ENCODE measurements around the gene SEMA3B.

Gene SEMA3B

DNA sequence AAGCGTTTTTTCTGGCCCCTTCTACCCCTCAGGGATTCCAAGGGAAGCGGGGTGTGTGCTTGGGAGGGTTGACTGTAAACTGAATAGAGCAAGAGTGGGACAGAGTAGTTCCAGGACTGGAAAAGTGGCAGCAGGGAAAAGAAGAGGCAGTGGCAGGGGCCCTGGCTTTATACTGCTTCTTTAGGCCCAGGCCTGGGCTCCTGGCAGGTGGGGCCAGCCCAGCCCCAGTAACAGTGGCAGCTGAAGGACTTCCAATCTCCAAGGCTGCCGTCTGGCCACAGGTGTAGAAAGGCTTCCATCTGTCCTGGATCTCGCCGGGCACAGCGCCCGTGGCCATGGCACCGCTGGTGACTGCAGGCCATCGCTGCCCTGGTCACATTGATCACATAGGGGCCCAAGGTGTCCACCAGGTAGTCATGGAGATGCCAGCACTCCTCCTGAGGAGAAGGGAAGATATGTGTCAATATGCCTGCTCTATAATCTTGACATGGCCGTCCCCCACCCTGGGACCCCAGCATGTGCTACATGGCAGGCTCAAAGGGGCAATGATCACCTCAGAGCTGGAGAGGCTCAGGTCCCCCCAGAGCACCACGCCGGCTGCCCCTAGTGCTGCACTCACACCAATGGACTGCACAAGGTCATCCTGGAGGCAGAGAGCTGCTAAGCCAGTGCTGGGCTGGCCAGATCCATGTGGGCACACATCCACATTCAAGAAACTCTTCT lies 24.3 kb downstream of the SEMA3B start:
- no peak for DNase-seq (ENCODE audit: insufficient read length)
- no peak for TF ChIP-seq TAF1 (IDR thresholded peaks at IDR 0.05; ENCODE audit: borderline replicate concordance, low read depth, low read length)
- TF ChIP-seq POLR2AphosphoS5 (IDR thresholded peaks at IDR 0.05; ENCODE audit: low read depth, low read length): no peak
- TF ChIP-seq POLR2A (IDR thresholded peaks at IDR 0.05; ENCODE audit: low read depth, low read length): no peak
- FAIRE-seq: no peak

GRCh38 chr3:50294089-50294488 lies 25.1 kb downstream of the SEMA3B start:
- no peak for DNase-seq (ENCODE audit: insufficient read length)
- TF ChIP-seq TAF1 (IDR thresholded peaks at IDR 0.05; ENCODE audit: borderline replicate concordance, low read depth, low read length) (no peak), POLR2AphosphoS5 (IDR thresholded peaks at IDR 0.05; ENCODE audit: low read depth, low read length) (no peak), POLR2A (IDR thresholded peaks at IDR 0.05; ENCODE audit: low read depth, low read length) (no peak)
- no peak for FAIRE-seq

- DNase-seq (ENCODE audit: insufficient read length): no peak
- TF ChIP-seq POLR2AphosphoS5 (IDR thresholded peaks at IDR 0.05; ENCODE audit: low read depth, low read length): no peak
- no peak for TF ChIP-seq POLR2A (IDR thresholded peaks at IDR 0.05; ENCODE audit: low read depth, low read length)
- TF ChIP-seq TAF1 (IDR thresholded peaks at IDR 0.05; ENCODE audit: borderline replicate concordance, low read depth, low read length): no peak
- FAIRE-seq: no peak
Measured at GRCh38 chr3:50294492-50295403, 25.8 kb downstream of the SEMA3B start.

- no peak for DNase-seq (ENCODE audit: insufficient read length)
- TF ChIP-seq TAF1 (IDR thresholded peaks at IDR 0.05; ENCODE audit: borderline replicate concordance, low read depth, low read length): no peak
- TF ChIP-seq POLR2A (IDR thresholded peaks at IDR 0.05; ENCODE audit: low read depth, low read length): no peak
- no peak for TF ChIP-seq POLR2AphosphoS5 (IDR thresholded peaks at IDR 0.05; ENCODE audit: low read depth, low read length)
- FAIRE-seq: no peak
Measured at GRCh38 chr3:50295553-50296431, 26.8 kb downstream of the SEMA3B start.

GRCh38 chr3:50296721-50297383 lies 27.9 kb downstream of the SEMA3B start:
- DNase-seq (ENCODE audit: insufficient read length) (no peak), FAIRE-seq (no peak)
- TF ChIP-seq POLR2A (IDR thresholded peaks at IDR 0.05; ENCODE audit: low read depth, low read length): no peak
- no peak for TF ChIP-seq TAF1 (IDR thresholded peaks at IDR 0.05; ENCODE audit: borderline replicate concordance, low read depth, low read length)
- TF ChIP-seq POLR2AphosphoS5 (IDR thresholded peaks at IDR 0.05; ENCODE audit: low read depth, low read length): no peak

- DNase-seq (ENCODE audit: insufficient read length): no peak
- no peak for FAIRE-seq
- TF ChIP-seq POLR2A (IDR thresholded peaks at IDR 0.05; ENCODE audit: low read depth, low read length) (no peak), TAF1 (IDR thresholded peaks at IDR 0.05; ENCODE audit: borderline replicate concordance, low read depth, low read length) (no peak), POLR2AphosphoS5 (IDR thresholded peaks at IDR 0.05; ENCODE audit: low read depth, low read length) (no peak)
Measured at GRCh38 chr3:50297384-50297775, 28.4 kb downstream of the SEMA3B start.

- FAIRE-seq (peak; percentile 57), DNase-seq (ENCODE audit: insufficient read length) (no peak)
- no peak for TF ChIP-seq POLR2A (IDR thresholded peaks at IDR 0.05; ENCODE audit: low read depth, low read length)
- TF ChIP-seq POLR2AphosphoS5 (IDR thresholded peaks at IDR 0.05; ENCODE audit: low read depth, low read length): no peak
- TF ChIP-seq TAF1 (IDR thresholded peaks at IDR 0.05; ENCODE audit: borderline replicate concordance, low read depth, low read length): no peak
Measured at GRCh38 chr3:50297896-50298725, 29.2 kb downstream of the SEMA3B start.

DNA sequence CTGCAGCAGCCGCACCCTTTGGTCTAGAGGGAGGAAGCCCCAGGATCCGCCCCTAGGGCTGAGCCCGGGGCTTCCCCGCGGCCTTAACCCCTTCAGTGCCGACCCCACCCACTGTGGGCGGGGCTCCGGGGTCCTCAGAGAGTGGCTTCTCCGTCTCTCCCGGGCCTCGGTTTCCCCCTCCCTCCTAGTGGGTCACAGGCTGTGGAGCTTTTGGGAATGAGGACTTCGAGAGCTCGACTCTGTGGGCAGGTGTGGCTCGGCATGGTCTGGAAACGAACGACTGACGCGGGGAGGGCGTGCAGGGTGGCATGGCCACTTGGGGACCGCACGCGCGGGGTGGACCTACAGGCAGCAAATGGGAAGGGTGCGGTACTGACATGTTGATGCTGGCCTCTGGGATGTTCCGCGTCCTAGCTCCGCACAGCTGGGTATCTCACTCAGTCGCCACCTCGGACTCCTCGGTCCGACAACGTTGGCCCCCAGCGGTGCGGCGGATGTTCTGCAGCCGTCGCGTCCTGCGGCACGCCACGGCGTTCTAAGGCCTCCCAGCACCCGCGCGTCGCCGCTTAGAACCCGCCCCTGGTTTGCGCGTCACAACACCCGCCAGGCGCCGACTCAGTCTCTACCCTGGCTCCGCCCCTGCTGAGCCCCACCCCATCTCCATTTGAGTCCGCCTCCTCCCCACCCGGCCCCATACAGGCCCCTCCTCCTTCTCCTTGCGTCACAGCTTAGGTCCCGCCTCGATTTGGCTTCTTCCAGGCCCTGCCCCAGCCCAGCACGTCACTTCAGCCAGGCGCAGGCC lies 30.1 kb downstream of the SEMA3B start, which contains the start of the genes HYAL3 and NAA80:
HYAL3 (minus strand) TSS at position 570 of the 802 bp plus-strand sequence. CDS start 3,803 bp downstream, outside the sequence.
NAA80 (minus strand) TSS at position 570 of the 802 bp plus-strand sequence. CDS start 1,942 bp downstream, outside the sequence.
- TF ChIP-seq TAF1 (IDR thresholded peaks at IDR 0.05; ENCODE audit: borderline replicate concordance, low read depth, low read length): peak; percentile 50; the same call in 1 of the 2 replicates
- peak; percentile 94 for TF ChIP-seq POLR2A (IDR thresholded peaks at IDR 0.05; ENCODE audit: low read depth, low read length)
- peak; percentile 91 for TF ChIP-seq POLR2AphosphoS5 (IDR thresholded peaks at IDR 0.05; ENCODE audit: low read depth, low read length)
- FAIRE-seq: peak; percentile 99
- DNase-seq (ENCODE audit: insufficient read length): peak; percentile 95

DNA sequence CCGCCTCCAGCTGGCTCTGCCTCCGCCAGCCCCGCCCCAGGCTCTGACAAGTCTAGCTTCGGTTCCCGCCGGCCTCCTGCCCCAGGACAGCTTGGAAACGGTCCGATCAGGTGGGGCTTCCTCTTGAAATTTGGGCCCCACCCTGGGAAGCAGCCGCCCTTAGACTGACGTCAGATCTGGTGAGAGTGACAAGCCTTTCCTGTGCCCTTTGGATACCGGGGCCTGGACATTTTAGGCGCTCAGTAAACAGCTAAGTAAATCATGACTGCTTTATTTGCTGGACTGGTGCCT lies 30.6 kb downstream of the SEMA3B start:
- DNase-seq (ENCODE audit: insufficient read length) (no peak), FAIRE-seq (no peak)
- TF ChIP-seq POLR2AphosphoS5 (IDR thresholded peaks at IDR 0.05; ENCODE audit: low read depth, low read length): no peak
- TF ChIP-seq POLR2A (IDR thresholded peaks at IDR 0.05; ENCODE audit: low read depth, low read length): no peak
- TF ChIP-seq TAF1 (IDR thresholded peaks at IDR 0.05; ENCODE audit: borderline replicate concordance, low read depth, low read length): no peak

Data from GM12892 (cell line).